Measurements from ENCODE around the gene PKD1L1.
A peak's percentile ranks its signal among the peaks of the same experiment; 100 is the strongest.

- TF ChIP-seq, protein P1, sequence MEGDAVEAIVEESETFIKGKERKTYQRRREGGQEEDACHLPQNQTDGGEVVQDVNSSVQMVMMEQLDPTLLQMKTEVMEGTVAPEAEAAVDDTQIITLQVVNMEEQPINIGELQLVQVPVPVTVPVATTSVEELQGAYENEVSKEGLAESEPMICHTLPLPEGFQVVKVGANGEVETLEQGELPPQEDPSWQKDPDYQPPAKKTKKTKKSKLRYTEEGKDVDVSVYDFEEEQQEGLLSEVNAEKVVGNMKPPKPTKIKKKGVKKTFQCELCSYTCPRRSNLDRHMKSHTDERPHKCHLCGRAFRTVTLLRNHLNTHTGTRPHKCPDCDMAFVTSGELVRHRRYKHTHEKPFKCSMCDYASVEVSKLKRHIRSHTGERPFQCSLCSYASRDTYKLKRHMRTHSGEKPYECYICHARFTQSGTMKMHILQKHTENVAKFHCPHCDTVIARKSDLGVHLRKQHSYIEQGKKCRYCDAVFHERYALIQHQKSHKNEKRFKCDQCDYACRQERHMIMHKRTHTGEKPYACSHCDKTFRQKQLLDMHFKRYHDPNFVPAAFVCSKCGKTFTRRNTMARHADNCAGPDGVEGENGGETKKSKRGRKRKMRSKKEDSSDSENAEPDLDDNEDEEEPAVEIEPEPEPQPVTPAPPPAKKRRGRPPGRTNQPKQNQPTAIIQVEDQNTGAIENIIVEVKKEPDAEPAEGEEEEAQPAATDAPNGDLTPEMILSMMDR (IDR thresholded peaks at IDR 0.05), result no peak
- peak; percentile 22 to 85 (median 68) for TF ChIP-seq EP300 (IDR thresholded peaks at IDR 0.05)
- peak in 1 of 4 donors; percentile 19 for TF ChIP-seq POLR2A (IDR thresholded peaks at IDR 0.05)
These were observed 7.0 kb downstream of the PKD1L1 start for GRCh38 chr7:47941136-47941844.
